HepG2 (cell line): ENCODE measurements around the gene WDR53. TPM values are rescaled to one million over a fixed set of nuclear protein-coding genes. Genes with fewer than 3 reads are reported as not detected.

Experiments
- ADNP ChIP-seq: sonication (generic); formaldehyde crosslinking; IDR thresholded peaks from 2 replicates; pipeline ENCODE4 v1.4.0; 2020; ENCODE audit warnings: missing genetic modification reagents
- CCDC6 ChIP-seq: sonication (generic); formaldehyde crosslinking; IDR thresholded peaks from 2 replicates; pipeline ENCODE4 v1.8.1; 2022; ENCODE audit warnings: mild to moderate bottlenecking, missing genetic modification reagents, moderate library complexity
- CHD4 ChIP-seq: fragments of 200-600 bp; sonication (generic); IDR thresholded peaks from 2 replicates; pipeline ENCODE4 v1.7.0; 2017; ENCODE audit warnings: mild to moderate bottlenecking, low read length, borderline replicate concordance
- EEA1 ChIP-seq: sonication (generic); formaldehyde crosslinking; IDR thresholded peaks from 2 replicates; pipeline ENCODE4 v1.5.1; 2020; ENCODE audit warnings: mild to moderate bottlenecking, missing genetic modification reagents, borderline replicate concordance
- FOSL2 ChIP-seq: sonication (generic); formaldehyde crosslinking; IDR thresholded peaks from 2 replicates; pipeline ENCODE4 v1.4.0; 2020; ENCODE audit warnings: missing genetic modification reagents
- HNF4A ChIP-seq: sonication (generic); formaldehyde crosslinking; IDR thresholded peaks from 2 replicates; pipeline ENCODE4 v1.4.0; 2020; ENCODE audit warnings: missing genetic modification reagents
- KMT2A ChIP-seq: sonication (generic); formaldehyde crosslinking; IDR thresholded peaks from 2 replicates; pipeline ENCODE4 v1.4.0; 2020; ENCODE audit warnings: missing genetic modification reagents
- MED13 ChIP-seq: sonication (generic); formaldehyde crosslinking; IDR thresholded peaks from 2 replicates; pipeline ENCODE4 v1.5.0; 2020; ENCODE audit warnings: missing genetic modification reagents
- MYNN ChIP-seq: sonication (generic); formaldehyde crosslinking; IDR thresholded peaks from 2 replicates; pipeline ENCODE4 v1.4.0; 2020; ENCODE audit warnings: mild to moderate bottlenecking, low read depth, missing genetic modification reagents
- NFATC3 ChIP-seq: sonication (generic); formaldehyde crosslinking; IDR thresholded peaks from 2 replicates; pipeline ENCODE4 v1.5.1; 2020; ENCODE audit warnings: mild to moderate bottlenecking, missing genetic modification reagents
- PCBP1 ChIP-seq: fragments of 200-400 bp; formaldehyde crosslinking; IDR thresholded peaks from 2 replicates; pipeline ENCODE4 v1.6.1; 2017; ENCODE audit warnings: mild to moderate bottlenecking, low read depth, low read length, borderline replicate concordance
- PHF5A ChIP-seq: IDR thresholded peaks from one replicate; pipeline ENCODE4 v1.6.1; 2018; ENCODE audit warnings: low read depth, missing genetic modification reagents; ENCODE audit not compliant: unreplicated experiment
- RAD51 ChIP-seq: fragments of 450-650 bp; IDR thresholded peaks from 2 replicates; pipeline ENCODE4 v1.6.1; 2016; ENCODE audit warnings: borderline replicate concordance
- SMAD1 ChIP-seq: sonication (generic); formaldehyde crosslinking; IDR thresholded peaks from 2 replicates; pipeline ENCODE4 v1.4.0; 2020; ENCODE audit warnings: missing genetic modification reagents, low read depth, mild to moderate bottlenecking, borderline replicate concordance
- SP4 ChIP-seq: sonication (generic); formaldehyde crosslinking; IDR thresholded peaks from 2 replicates; pipeline ENCODE4 v1.8.1; 2023; ENCODE audit warnings: mild to moderate bottlenecking, missing genetic modification reagents
- TEAD2 ChIP-seq: sonication (generic); formaldehyde crosslinking; IDR thresholded peaks from 2 replicates; pipeline ENCODE4 v1.9.0; 2021; ENCODE audit warnings: missing genetic modification reagents
- ZBTB42 ChIP-seq: sonication (generic); formaldehyde crosslinking; IDR thresholded peaks from 2 replicates; pipeline ENCODE4 v1.5.0; 2020; ENCODE audit warnings: mild to moderate bottlenecking, missing genetic modification reagents
- ZFP36L1 ChIP-seq: sonication (generic); formaldehyde crosslinking; IDR thresholded peaks from 2 replicates; pipeline ENCODE4 v1.8.0; 2022; ENCODE audit warnings: mild to moderate bottlenecking, missing genetic modification reagents, moderate library complexity
- ZFP37 ChIP-seq: sonication (generic); formaldehyde crosslinking; IDR thresholded peaks from 2 replicates; pipeline ENCODE4 v1.4.0; 2020; ENCODE audit warnings: missing genetic modification reagents, borderline replicate concordance
- ZNF17 ChIP-seq: sonication (generic); formaldehyde crosslinking; IDR thresholded peaks from 2 replicates; pipeline ENCODE4 v1.5.0; 2020; ENCODE audit warnings: mild to moderate bottlenecking, missing genetic modification reagents
- ZNF232 ChIP-seq: sonication (generic); formaldehyde crosslinking; IDR thresholded peaks from 2 replicates; pipeline ENCODE4 v1.4.0; 2020; ENCODE audit warnings: missing genetic modification reagents, borderline replicate concordance
- ZNF296 ChIP-seq: sonication (generic); formaldehyde crosslinking; conservative IDR thresholded peaks from 2 replicates; pipeline ENCODE4 v1.5.0; 2020; ENCODE audit warnings: mild to moderate bottlenecking, missing genetic modification reagents
- ZNF670 ChIP-seq: sonication (generic); formaldehyde crosslinking; IDR thresholded peaks from 2 replicates; pipeline ENCODE4 v1.8.0; 2022; ENCODE audit warnings: mild to moderate bottlenecking, missing genetic modification reagents, borderline replicate concordance
- ZNF746 ChIP-seq: sonication (generic); formaldehyde crosslinking; IDR thresholded peaks from 2 replicates; pipeline ENCODE4 v1.8.0; 2022; ENCODE audit warnings: mild to moderate bottlenecking, missing genetic modification reagents
- ZNF747 ChIP-seq: sonication (generic); formaldehyde crosslinking; IDR thresholded peaks from 2 replicates; pipeline ENCODE4 v1.8.1; 2023; ENCODE audit warnings: missing genetic modification reagents, mild to moderate bottlenecking, borderline replicate concordance
- polyA plus RNA-seq, 8 experiments: library from polyadenylated mRNA; depleted of rRNA in 3 of 8; stranded (reverse) in 7 of 8; unstranded in 1 of 8; fragments of >200 nt; fragmentation: Illumina TruSeq in 4 of 8; extraction: Trizol in 4 of 8; gene quantifications; 2 replicates each; pipeline versions ENCODE4 v1.2.1 to v1.2.3, GENCODE V29; 2011 to 2016; ENCODE audit warnings: low read depth in 4 of 8, missing spikeins in 1 of 8, mixed read lengths in 1 of 8; ENCODE audit not compliant: insufficient read depth in 1 of 8
- total RNA-seq, 5 experiments: library from RNA; depleted of rRNA; stranded (reverse); fragments of >200 nt; fragmentation: Illumina TruSeq; extraction: Trizol; gene quantifications; 2 replicates each; pipeline ENCODE4 v1.2.3, GENCODE V29; 2016; ENCODE audit warnings: low read depth in 1 of 5
- TF ChIP-seq, protein P1 (sequence below): sonication (generic); formaldehyde crosslinking; IDR thresholded peaks from 2 replicates; pipeline ENCODE4 v1.4.0; 2020; ENCODE audit warnings: missing genetic modification reagents
- TF ChIP-seq, protein P2 (sequence below): sonication (generic); formaldehyde crosslinking; IDR thresholded peaks from 2 replicates; pipeline ENCODE4 v1.5.1; 2020; ENCODE audit warnings: mild to moderate bottlenecking, missing genetic modification reagents, borderline replicate concordance
- TF ChIP-seq, protein P3 (sequence below): sonication (generic); formaldehyde crosslinking; IDR thresholded peaks from 2 replicates; pipeline ENCODE4 v1.5.0; 2020; ENCODE audit warnings: missing genetic modification reagents

The WDR53 gene
- total and polyA plus RNA-seq, 2 of the 13 experiments (the other 11 are each of a cell fraction or from before 2014, with no cell fraction given): 3.5 to 7.7 TPM

DNA sequence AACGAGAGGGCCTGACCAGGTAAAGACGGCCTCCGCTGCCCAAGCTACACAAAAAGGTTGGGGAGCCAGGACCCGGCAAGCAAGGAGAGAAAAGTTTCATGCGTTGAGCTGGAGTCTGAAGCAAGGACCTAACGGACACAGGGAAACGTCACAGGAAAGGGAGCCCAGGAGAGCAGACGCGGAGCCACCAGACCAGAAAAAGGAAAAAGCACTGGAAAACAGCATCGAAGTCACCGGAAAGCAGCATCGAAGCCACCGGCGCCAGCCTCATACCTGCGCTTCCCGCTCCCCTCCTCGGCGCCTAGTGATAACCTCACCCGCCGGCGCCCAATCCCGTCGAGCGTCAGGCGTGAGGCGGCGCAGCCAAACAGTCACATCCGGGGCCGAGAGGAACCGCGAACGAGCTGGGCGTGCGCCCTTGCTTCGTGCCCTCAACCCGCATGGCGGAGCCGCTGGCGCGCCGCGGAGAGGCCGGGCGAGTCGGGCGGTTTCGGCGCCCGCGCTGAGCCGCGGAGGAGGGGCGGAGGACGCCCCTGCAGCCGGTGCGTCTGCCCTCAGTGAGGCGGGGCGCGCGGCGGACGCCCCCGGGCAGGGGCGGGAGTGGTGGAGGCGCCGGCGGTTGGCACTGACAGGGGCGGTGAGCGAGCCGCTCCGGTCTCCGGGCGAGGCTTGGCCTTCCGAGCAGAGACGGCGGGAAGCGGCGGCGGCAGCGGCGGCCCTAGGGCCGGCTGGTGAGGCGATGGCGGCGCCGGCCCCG is at the start of gene WDR53, which contains the start of gene FBXO45 (continued):
- TF ChIP-seq TEAD2 (CRISPR knock-in tag) (0 out of 2 replicates have a peak, but pooled peaks have one; percentile 13), MED13 (CRISPR knock-in tag) (peak; percentile 54; the same call in 1 of the 2 replicates), MYNN (CRISPR knock-in tag) (peak; percentile 84; the same call in 1 of the 2 replicates), PCBP1 (peak; percentile 90; the same call in 1 of the 2 replicates), CCDC6 (CRISPR knock-in tag) (peak; percentile 90), FOSL2 (CRISPR knock-in tag) (peak; percentile 57), CHD4 (no peak), SP4 (CRISPR knock-in tag) (peak; percentile 89), ZBTB42 (CRISPR knock-in tag) (no peak), ADNP (no peak), EEA1 (no peak), RAD51 (no peak), ZNF746 (CRISPR knock-in tag) (no peak), ZNF17 (CRISPR knock-in tag) (0 out of 2 replicates have a peak, but pooled peaks have one; percentile 59), ZNF670 (CRISPR knock-in tag) (peak; percentile 65; the same call in 1 of the 2 replicates), NFATC3 (CRISPR knock-in tag) (0 out of 2 replicates have a peak, but pooled peaks have one; percentile 76), SMAD1 (0 out of 2 replicates have a peak, but pooled peaks have one; percentile 25), KMT2A (CRISPR knock-in tag) (peak; percentile 99), ZNF296 (CRISPR knock-in tag) (no peak), ZNF232 (CRISPR knock-in tag) (0 out of 2 replicates have a peak, but pooled peaks have one; percentile 67), ZFP37 (peak; percentile 62; the same call in 1 of the 2 replicates), PHF5A (CRISPR knock-in tag) (peak; percentile 43), ZNF747 (CRISPR knock-in tag) (peak; percentile 73; the same call in 1 of the 2 replicates), ZFP36L1 (CRISPR knock-in tag) (no peak), HNF4A (CRISPR knock-in tag) (0 out of 2 replicates have a peak, but pooled peaks have one; percentile 9)
- TF ChIP-seq, protein P1, sequence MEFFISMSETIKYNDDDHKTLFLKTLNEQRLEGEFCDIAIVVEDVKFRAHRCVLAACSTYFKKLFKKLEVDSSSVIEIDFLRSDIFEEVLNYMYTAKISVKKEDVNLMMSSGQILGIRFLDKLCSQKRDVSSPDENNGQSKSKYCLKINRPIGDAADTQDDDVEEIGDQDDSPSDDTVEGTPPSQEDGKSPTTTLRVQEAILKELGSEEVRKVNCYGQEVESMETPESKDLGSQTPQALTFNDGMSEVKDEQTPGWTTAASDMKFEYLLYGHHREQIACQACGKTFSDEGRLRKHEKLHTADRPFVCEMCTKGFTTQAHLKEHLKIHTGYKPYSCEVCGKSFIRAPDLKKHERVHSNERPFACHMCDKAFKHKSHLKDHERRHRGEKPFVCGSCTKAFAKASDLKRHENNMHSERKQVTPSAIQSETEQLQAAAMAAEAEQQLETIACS: peak; percentile 49; the same call in 1 of the 2 replicates
- TF ChIP-seq, protein P2, sequence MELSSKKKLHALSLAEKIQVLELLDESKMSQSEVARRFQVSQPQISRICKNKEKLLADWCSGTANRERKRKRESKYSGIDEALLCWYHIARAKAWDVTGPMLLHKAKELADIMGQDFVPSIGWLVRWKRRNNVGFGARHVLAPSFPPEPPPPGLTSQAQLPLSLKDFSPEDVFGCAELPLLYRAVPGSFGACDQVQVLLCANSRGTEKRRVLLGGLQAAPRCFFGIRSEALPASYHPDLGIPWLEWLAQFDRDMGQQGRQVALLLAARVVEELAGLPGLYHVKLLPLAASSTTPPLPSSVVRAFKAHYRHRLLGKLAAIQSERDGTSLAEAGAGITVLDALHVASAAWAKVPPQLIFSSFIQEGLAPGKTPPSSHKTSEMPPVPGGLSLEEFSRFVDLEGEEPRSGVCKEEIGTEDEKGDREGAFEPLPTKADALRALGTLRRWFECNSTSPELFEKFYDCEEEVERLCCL: no peak
- TF ChIP-seq, protein P3, sequence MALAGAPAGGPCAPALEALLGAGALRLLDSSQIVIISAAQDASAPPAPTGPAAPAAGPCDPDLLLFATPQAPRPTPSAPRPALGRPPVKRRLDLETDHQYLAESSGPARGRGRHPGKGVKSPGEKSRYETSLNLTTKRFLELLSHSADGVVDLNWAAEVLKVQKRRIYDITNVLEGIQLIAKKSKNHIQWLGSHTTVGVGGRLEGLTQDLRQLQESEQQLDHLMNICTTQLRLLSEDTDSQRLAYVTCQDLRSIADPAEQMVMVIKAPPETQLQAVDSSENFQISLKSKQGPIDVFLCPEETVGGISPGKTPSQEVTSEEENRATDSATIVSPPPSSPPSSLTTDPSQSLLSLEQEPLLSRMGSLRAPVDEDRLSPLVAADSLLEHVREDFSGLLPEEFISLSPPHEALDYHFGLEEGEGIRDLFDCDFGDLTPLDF (CRISPR knock-in tag): peak; percentile 97
